Measurements from ENCODE around the gene RAD18.

Gene RAD18

GRCh38 chr3:8843347-8843746 lies 119.9 kb downstream of the RAD18 start:
- no peak overlapping the region for H3K4me3 ChIP-seq
- no peak overlapping the region for H3K27ac ChIP-seq
- TF ChIP-seq EZH2 (IDR thresholded peaks at IDR 0.05) (no peak), POLR2AphosphoS5 (IDR thresholded peaks at IDR 0.05; ENCODE audit: borderline replicate concordance, low read depth, low read length) (no peak), FOXP2 (optimal IDR thresholded peaks at IDR 0.05; ENCODE audit: control extremely low read depth, extremely low read length, insufficient read depth) (no peak)
- no peaks in the 10 kb centered on the region for H3K36me3 ChIP-seq (ENCODE audit: insufficient read depth, low read length)
- no peaks in the 10 kb centered on the region for H3K9me3 ChIP-seq (ENCODE audit: low read depth, low read length)
- DNase-seq (ENCODE audit: low read depth, low spot score), result no peak
- no peak overlapping the region for H3K9ac ChIP-seq (ENCODE audit: insufficient read length)

GRCh38 chr3:8842293-8842692 lies 121.0 kb downstream of the RAD18 start:
- Histone ChIP-seq H3K27ac (no peak overlapping the region), H3K36me3 (ENCODE audit: insufficient read depth, low read length) (no peaks in the 10 kb centered on the region), H3K9ac (ENCODE audit: insufficient read length) (no peak overlapping the region), H3K9me3 (ENCODE audit: low read depth, low read length) (no peaks in the 10 kb centered on the region), H3K4me3 (no peak overlapping the region)
- no peak for TF ChIP-seq EZH2 (IDR thresholded peaks at IDR 0.05)
- no peak for TF ChIP-seq FOXP2 (optimal IDR thresholded peaks at IDR 0.05; ENCODE audit: control extremely low read depth, extremely low read length, insufficient read depth)
- no peak for TF ChIP-seq POLR2AphosphoS5 (IDR thresholded peaks at IDR 0.05; ENCODE audit: borderline replicate concordance, low read depth, low read length)
- DNase-seq (ENCODE audit: low read depth, low spot score), result no peak

GRCh38 chr3:8841472-8841871 lies 121.8 kb downstream of the RAD18 start:
- no peaks in the 10 kb centered on the region for H3K9me3 ChIP-seq (ENCODE audit: low read depth, low read length)
- no peak for DNase-seq (ENCODE audit: low read depth, low spot score)
- H3K4me3 ChIP-seq, result no peak overlapping the region
- H3K27ac ChIP-seq, result no peak overlapping the region
- TF ChIP-seq FOXP2 (optimal IDR thresholded peaks at IDR 0.05; ENCODE audit: control extremely low read depth, extremely low read length, insufficient read depth), result no peak
- TF ChIP-seq EZH2 (IDR thresholded peaks at IDR 0.05), result no peak
- TF ChIP-seq POLR2AphosphoS5 (IDR thresholded peaks at IDR 0.05; ENCODE audit: borderline replicate concordance, low read depth, low read length), result no peak
- no peak overlapping the region for H3K9ac ChIP-seq (ENCODE audit: insufficient read length)
- H3K36me3 ChIP-seq (ENCODE audit: insufficient read depth, low read length), result no peaks in the 10 kb centered on the region

- no peak overlapping the region for H3K27ac ChIP-seq
- no peak overlapping the region for H3K9ac ChIP-seq (ENCODE audit: insufficient read length)
- H3K36me3 ChIP-seq (ENCODE audit: insufficient read depth, low read length), result no peaks in the 10 kb centered on the region
- no peak for TF ChIP-seq FOXP2 (optimal IDR thresholded peaks at IDR 0.05; ENCODE audit: control extremely low read depth, extremely low read length, insufficient read depth)
- TF ChIP-seq EZH2 (IDR thresholded peaks at IDR 0.05), result no peak
- TF ChIP-seq POLR2AphosphoS5 (IDR thresholded peaks at IDR 0.05; ENCODE audit: borderline replicate concordance, low read depth, low read length), result no peak
- H3K4me3 ChIP-seq, result no peak overlapping the region
- DNase-seq (ENCODE audit: low read depth, low spot score), result no peak
- no peaks in the 10 kb centered on the region for H3K9me3 ChIP-seq (ENCODE audit: low read depth, low read length)
Observed at GRCh38 chr3:8840556-8840955, 122.7 kb downstream of the RAD18 start.

GRCh38 chr3:8839607-8840325 lies 123.5 kb downstream of the RAD18 start:
- Histone ChIP-seq H3K4me3 (no peak overlapping the region), H3K27ac (no peak overlapping the region), H3K9ac (ENCODE audit: insufficient read length) (no peak overlapping the region), H3K9me3 (ENCODE audit: low read depth, low read length) (no peaks in the 10 kb centered on the region), H3K36me3 (ENCODE audit: insufficient read depth, low read length) (no peaks in the 10 kb centered on the region)
- TF ChIP-seq EZH2 (IDR thresholded peaks at IDR 0.05) (no peak), FOXP2 (optimal IDR thresholded peaks at IDR 0.05; ENCODE audit: control extremely low read depth, extremely low read length, insufficient read depth) (no peak), POLR2AphosphoS5 (IDR thresholded peaks at IDR 0.05; ENCODE audit: borderline replicate concordance, low read depth, low read length) (no peak)
- DNase-seq (ENCODE audit: low read depth, low spot score), result no peak

DNA sequence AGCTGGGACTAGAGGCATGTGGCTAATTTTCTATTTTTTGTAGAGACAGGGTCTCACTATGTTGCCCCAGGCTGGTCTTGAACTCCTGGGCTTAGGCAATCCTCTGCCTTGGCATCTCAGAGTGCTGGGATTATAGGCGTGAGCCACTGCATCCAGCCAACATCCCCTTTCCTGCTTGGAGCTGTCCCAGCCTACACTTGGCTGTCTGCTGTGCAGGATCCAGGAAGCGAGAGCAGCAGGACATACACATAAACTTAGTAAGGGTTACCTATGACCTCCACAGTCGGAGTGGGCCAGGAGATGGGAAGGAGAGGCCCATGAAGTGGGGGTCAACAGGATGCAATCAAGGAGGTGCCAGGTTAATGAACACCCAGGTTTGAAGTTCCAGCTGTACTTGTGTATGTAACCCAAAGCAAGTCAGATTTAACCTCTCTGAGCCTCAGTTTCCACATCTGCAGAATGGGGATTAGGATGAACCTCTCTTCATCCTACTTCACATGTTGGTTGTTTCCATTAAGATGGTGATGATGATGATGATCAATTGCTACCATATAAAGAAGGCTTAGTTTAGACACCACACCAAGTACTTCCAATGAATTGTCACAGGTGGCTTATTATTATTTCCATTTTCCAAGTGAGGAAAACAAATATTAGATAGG lies 124.4 kb downstream of the RAD18 start:
- Histone ChIP-seq H3K27ac (no peak overlapping the region), H3K4me3 (no peak overlapping the region), H3K9me3 (ENCODE audit: low read depth, low read length) (no peaks in the 10 kb centered on the region), H3K36me3 (ENCODE audit: insufficient read depth, low read length) (no peaks in the 10 kb centered on the region), H3K9ac (ENCODE audit: insufficient read length) (no peak overlapping the region)
- DNase-seq (ENCODE audit: low read depth, low spot score), result no peak
- no peak for TF ChIP-seq POLR2AphosphoS5 (IDR thresholded peaks at IDR 0.05; ENCODE audit: borderline replicate concordance, low read depth, low read length)
- TF ChIP-seq EZH2 (IDR thresholded peaks at IDR 0.05), result no peak
- TF ChIP-seq FOXP2 (optimal IDR thresholded peaks at IDR 0.05; ENCODE audit: control extremely low read depth, extremely low read length, insufficient read depth), result no peak

DNA sequence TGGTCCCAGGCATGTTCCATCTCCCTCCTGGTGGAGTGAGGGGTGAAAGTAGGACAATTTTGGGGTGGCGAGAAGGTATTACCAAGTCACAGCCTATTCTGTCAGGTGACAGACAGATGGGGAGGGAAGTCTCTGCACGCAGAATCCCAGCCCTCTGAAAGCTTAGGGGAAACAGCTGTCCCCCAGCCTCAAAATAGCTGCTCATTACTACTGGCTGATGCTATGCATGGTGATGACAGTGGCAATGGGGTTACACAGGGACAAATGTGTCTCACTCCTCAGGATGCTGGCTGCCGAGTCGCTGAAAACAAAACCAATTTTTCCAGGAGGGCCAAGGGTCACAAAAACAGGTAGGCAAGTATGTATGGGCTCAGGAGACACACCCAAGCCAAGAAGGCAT lies 125.0 kb downstream of the RAD18 start:
- no peak overlapping the region for H3K4me3 ChIP-seq
- no peak overlapping the region for H3K9ac ChIP-seq (ENCODE audit: insufficient read length)
- DNase-seq (ENCODE audit: low read depth, low spot score), result no peak
- TF ChIP-seq FOXP2 (optimal IDR thresholded peaks at IDR 0.05; ENCODE audit: control extremely low read depth, extremely low read length, insufficient read depth) (no peak), EZH2 (IDR thresholded peaks at IDR 0.05) (no peak), POLR2AphosphoS5 (IDR thresholded peaks at IDR 0.05; ENCODE audit: borderline replicate concordance, low read depth, low read length) (no peak)
- H3K36me3 ChIP-seq (ENCODE audit: insufficient read depth, low read length), result no peaks in the 10 kb centered on the region
- H3K27ac ChIP-seq, result no peak overlapping the region
- H3K9me3 ChIP-seq (ENCODE audit: low read depth, low read length), result no peaks in the 10 kb centered on the region

GRCh38 chr3:8837162-8837561 lies 126.1 kb downstream of the RAD18 start:
- DNase-seq (ENCODE audit: low read depth, low spot score), result no peak
- H3K9ac ChIP-seq (ENCODE audit: insufficient read length), result no peak overlapping the region
- H3K36me3 ChIP-seq (ENCODE audit: insufficient read depth, low read length), result no peaks in the 10 kb centered on the region

More at GRCh38 chr3:8837162-8837561, 126.1 kb downstream of the RAD18 start:
- H3K9me3 ChIP-seq (ENCODE audit: low read depth, low read length), result no peaks in the 10 kb centered on the region
- H3K27ac ChIP-seq, result no peak overlapping the region
- TF ChIP-seq FOXP2 (optimal IDR thresholded peaks at IDR 0.05; ENCODE audit: control extremely low read depth, extremely low read length, insufficient read depth) (no peak), POLR2AphosphoS5 (IDR thresholded peaks at IDR 0.05; ENCODE audit: borderline replicate concordance, low read depth, low read length) (no peak), EZH2 (IDR thresholded peaks at IDR 0.05) (no peak)
- H3K4me3 ChIP-seq, result no peak overlapping the region

All from SK-N-MC (cell line).